ENCODE data around the gene TCF3.

TCF3 gene

GRCh38 chr19:1613808-1614570 lies 38.4 kb downstream of the TCF3 start:
- no peak for DNase-seq (ENCODE audit: low spot score)
- TF ChIP-seq CTCF (IDR thresholded peaks at IDR 0.05), result no peak
- no peak overlapping the region for H3K4me3 ChIP-seq
- H3K27ac ChIP-seq, result no peak overlapping the region

GRCh38 chr19:1613146-1613545 lies 39.3 kb downstream of the TCF3 start:
- Histone ChIP-seq H3K4me3 (no peak overlapping the region), H3K27ac (no peak overlapping the region)
- no peak for TF ChIP-seq CTCF (IDR thresholded peaks at IDR 0.05)
- no peak for DNase-seq (ENCODE audit: low spot score)

- DNase-seq (ENCODE audit: low spot score), result no peak
- Histone ChIP-seq H3K4me3 (no peak overlapping the region), H3K27ac (no peak overlapping the region)
- no peak for TF ChIP-seq CTCF (IDR thresholded peaks at IDR 0.05)
Measured at GRCh38 chr19:1612114-1613086, 40.0 kb downstream of the TCF3 start.

GRCh38 chr19:1611353-1611752 lies 41.1 kb downstream of the TCF3 start:
- Histone ChIP-seq H3K27ac (no peak overlapping the region), H3K4me3 (no peak overlapping the region)
- DNase-seq (ENCODE audit: low spot score), result no peak
- no peak for TF ChIP-seq CTCF (IDR thresholded peaks at IDR 0.05)

- Histone ChIP-seq H3K4me3 (no peak overlapping the region), H3K27ac (no peak overlapping the region)
- TF ChIP-seq CTCF (IDR thresholded peaks at IDR 0.05), result no peak
- DNase-seq (ENCODE audit: low spot score), result no peak
Measured at GRCh38 chr19:1610579-1610978, 41.8 kb downstream of the TCF3 start.

GRCh38 chr19:1609680-1610474 lies 42.5 kb downstream of the TCF3 start:
- no peak for TF ChIP-seq CTCF (IDR thresholded peaks at IDR 0.05)
- Histone ChIP-seq H3K27ac (no peak overlapping the region), H3K4me3 (no peak overlapping the region)
- DNase-seq (ENCODE audit: low spot score), result no peak
